Peyer's patch (tissue), 4 donors: ENCODE measurements around the gene TMEM91.

Experiments used
- POLR2A ChIP-seq, 2 donors: fragments of 450-650 bp; IDR thresholded peaks; one replicate each; pipeline ENCODE4 v1.5.1; 2017; ENCODE audit warnings: antibody characterized with exemption in 2 of 2, mild to moderate bottlenecking in 2 of 2, moderate library complexity in 2 of 2
- TF ChIP-seq, protein P1 (sequence below), 6 experiments: fragments of 450-650 bp in 4 of 6; fragments of 200-600 bp in 2 of 6; sonication (generic) in 1 of 6; IDR thresholded peaks; one replicate each; pipeline ENCODE4 v1.5.1; 2017 to 2019; ENCODE audit warnings: antibody characterized with exemption in 6 of 6, mild to moderate bottlenecking in 3 of 6, moderate library complexity in 1 of 6

DNA sequence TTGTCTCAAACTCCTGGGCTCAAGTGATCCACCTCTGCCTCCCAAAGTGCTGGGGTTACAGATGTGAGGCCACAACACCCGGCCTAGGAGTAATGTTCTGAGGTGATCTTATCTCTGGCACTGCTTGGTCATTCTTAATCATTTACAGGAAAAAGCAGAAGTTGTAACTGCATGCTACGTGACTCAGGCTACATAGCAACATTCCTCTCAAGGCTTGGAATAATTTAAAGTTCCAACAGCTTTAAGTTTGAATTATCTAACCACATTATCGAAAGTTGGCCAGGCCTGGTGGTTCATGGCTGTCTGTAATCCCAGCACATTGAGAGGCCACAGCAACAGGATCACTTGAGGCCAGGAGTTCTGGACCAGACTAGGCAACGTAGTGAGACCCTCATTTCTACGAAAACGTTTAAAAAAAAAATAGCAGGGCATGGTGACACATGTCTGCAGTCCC, 8.5 kb upstream of the TMEM91 start:
- TF ChIP-seq, protein P1, sequence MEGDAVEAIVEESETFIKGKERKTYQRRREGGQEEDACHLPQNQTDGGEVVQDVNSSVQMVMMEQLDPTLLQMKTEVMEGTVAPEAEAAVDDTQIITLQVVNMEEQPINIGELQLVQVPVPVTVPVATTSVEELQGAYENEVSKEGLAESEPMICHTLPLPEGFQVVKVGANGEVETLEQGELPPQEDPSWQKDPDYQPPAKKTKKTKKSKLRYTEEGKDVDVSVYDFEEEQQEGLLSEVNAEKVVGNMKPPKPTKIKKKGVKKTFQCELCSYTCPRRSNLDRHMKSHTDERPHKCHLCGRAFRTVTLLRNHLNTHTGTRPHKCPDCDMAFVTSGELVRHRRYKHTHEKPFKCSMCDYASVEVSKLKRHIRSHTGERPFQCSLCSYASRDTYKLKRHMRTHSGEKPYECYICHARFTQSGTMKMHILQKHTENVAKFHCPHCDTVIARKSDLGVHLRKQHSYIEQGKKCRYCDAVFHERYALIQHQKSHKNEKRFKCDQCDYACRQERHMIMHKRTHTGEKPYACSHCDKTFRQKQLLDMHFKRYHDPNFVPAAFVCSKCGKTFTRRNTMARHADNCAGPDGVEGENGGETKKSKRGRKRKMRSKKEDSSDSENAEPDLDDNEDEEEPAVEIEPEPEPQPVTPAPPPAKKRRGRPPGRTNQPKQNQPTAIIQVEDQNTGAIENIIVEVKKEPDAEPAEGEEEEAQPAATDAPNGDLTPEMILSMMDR (IDR thresholded peaks at IDR 0.05), result no peak
- no peak for TF ChIP-seq POLR2A (IDR thresholded peaks at IDR 0.05)
